Liver (tissue), 9 donors: Measurements from ENCODE around the gene CDH26. TPM values are rescaled to one million over a fixed set of nuclear protein-coding genes. Genes with fewer than 3 reads are reported as not detected.

ENCODE experiments used
- DNase-seq: peaks from one replicate; pipeline ENCODE4 v3.0.0-alpha.2; 2017; ENCODE audit warnings: low spot score
- H3K27ac ChIP-seq, 2 donors: one replicate each; pipeline ENCODE4 v1.7.0; 2013; ENCODE audit warnings: inconsistent platforms in 2 of 2, low read length in 2 of 2, control low read depth in 1 of 2, low read depth in 1 of 2, mild to moderate bottlenecking in 1 of 2
- H3K27me3 ChIP-seq, 4 donors: one replicate each; pipeline versions ENCODE4 v1.6.1 to v1.7.0; 2013; ENCODE audit warnings: low read length in 3 of 4, inconsistent platforms in 1 of 4, mild to moderate bottlenecking in 1 of 4, moderate library complexity in 1 of 4; ENCODE audit not compliant: control insufficient read depth in 4 of 4, insufficient read depth in 4 of 4
- H3K36me3 ChIP-seq, 4 donors: one replicate each; pipeline versions ENCODE4 v1.6.1 to v1.7.0; 2013; ENCODE audit warnings: low read length in 3 of 4, mild to moderate bottlenecking in 3 of 4, low read depth in 1 of 4, moderate library complexity in 1 of 4; ENCODE audit not compliant: control insufficient read depth in 4 of 4, insufficient read depth in 3 of 4
- H3K4me1 ChIP-seq, 4 donors: one replicate each; pipeline versions ENCODE4 v1.6.1 to v1.7.0; 2013; ENCODE audit warnings: low read length in 3 of 4, mild to moderate bottlenecking in 3 of 4, moderate library complexity in 1 of 4; ENCODE audit not compliant: control insufficient read depth in 4 of 4, insufficient read depth in 4 of 4
- H3K4me3 ChIP-seq, 3 donors: one replicate each; pipeline versions ENCODE4 v1.6.1 to v1.7.0; 2013; ENCODE audit warnings: low read length in 3 of 3, control low read depth in 1 of 3, low read depth in 1 of 3, mild to moderate bottlenecking in 1 of 3
- H3K9ac ChIP-seq, 2 donors: one replicate each; pipeline ENCODE4 v1.7.0; 2013; ENCODE audit warnings: low read length in 2 of 2, mild to moderate bottlenecking in 2 of 2, moderate library complexity in 2 of 2, control low read depth in 1 of 2, low read depth in 1 of 2
- H3K9me3 ChIP-seq, 4 donors: one replicate each; pipeline versions ENCODE4 v1.6.1 to v1.7.0; 2013; ENCODE audit warnings: low read length in 3 of 4; ENCODE audit not compliant: control insufficient read depth in 4 of 4
- CTCF ChIP-seq: fragments of 150-350 bp; IDR thresholded peaks from 2 replicates; pipeline ENCODE4 v1.5.1; 2017; ENCODE audit warnings: improper control_type of control experiment, low read depth, low read length; ENCODE audit not compliant: missing input control
- EGR1 ChIP-seq, 2 donors: IDR thresholded peaks; 2 replicates each; pipeline ENCODE4 v1.6.1; 2016 to 2018; ENCODE audit warnings: antibody characterized with exemption in 2 of 2, low read depth in 2 of 2
- FOXA1 ChIP-seq: IDR thresholded peaks from 2 replicates; pipeline ENCODE4 v1.6.1; 2016; ENCODE audit warnings: antibody characterized with exemption
- FOXA2 ChIP-seq: IDR thresholded peaks from 2 replicates; pipeline ENCODE4 v1.6.1; 2016; ENCODE audit warnings: antibody characterized with exemption
- GABPA ChIP-seq, 2 donors: IDR thresholded peaks in 1 of 2; conservative IDR thresholded peaks in 1 of 2; 2 replicates each; pipeline ENCODE4 v1.6.1; 2016; ENCODE audit warnings: antibody characterized with exemption in 2 of 2, mild to moderate bottlenecking in 1 of 2, moderate library complexity in 1 of 2
- HNF4A ChIP-seq, 2 donors: conservative IDR thresholded peaks; 2 replicates each; pipeline ENCODE4 v1.6.1; 2016; ENCODE audit warnings: antibody characterized with exemption in 2 of 2, mild to moderate bottlenecking in 2 of 2
- HNF4G ChIP-seq: IDR thresholded peaks from 2 replicates; pipeline ENCODE4 v1.6.1; 2016; ENCODE audit warnings: antibody characterized with exemption
- JUND ChIP-seq, 2 donors: IDR thresholded peaks; 2 replicates each; pipeline ENCODE4 v1.6.1; 2016; ENCODE audit warnings: antibody characterized with exemption in 2 of 2
- MAX ChIP-seq: IDR thresholded peaks from 2 replicates; pipeline ENCODE4 v1.6.1; 2016; ENCODE audit warnings: antibody characterized with exemption
- NR2F2 ChIP-seq: IDR thresholded peaks from 2 replicates; pipeline ENCODE4 v1.6.1; 2016; ENCODE audit warnings: antibody characterized with exemption
- RAD21 ChIP-seq, 2 donors: IDR thresholded peaks; 2 replicates each; pipeline ENCODE4 v1.6.1; 2016; ENCODE audit warnings: antibody characterized with exemption in 2 of 2, mild to moderate bottlenecking in 2 of 2
- REST ChIP-seq: IDR thresholded peaks from 2 replicates; pipeline ENCODE4 v1.6.1; 2016; ENCODE audit warnings: antibody characterized with exemption, mild to moderate bottlenecking
- RXRA ChIP-seq, 2 donors: IDR thresholded peaks; 2 replicates each; pipeline ENCODE4 v1.6.1; 2017 to 2018; ENCODE audit warnings: antibody characterized with exemption in 2 of 2, mild to moderate bottlenecking in 1 of 2
- SP1 ChIP-seq: IDR thresholded peaks from 2 replicates; pipeline ENCODE4 v1.6.1; 2018; ENCODE audit warnings: antibody characterized with exemption, mild to moderate bottlenecking
- TAF1 ChIP-seq: conservative IDR thresholded peaks from 2 replicates; pipeline ENCODE4 v1.6.1; 2016; ENCODE audit warnings: antibody characterized with exemption, mild to moderate bottlenecking
- YY1 ChIP-seq: IDR thresholded peaks from 2 replicates; pipeline ENCODE4 v1.6.1; 2016; ENCODE audit warnings: antibody characterized with exemption, mild to moderate bottlenecking
- WGBS: extraction: QIAGEN DNeasy Blood & Tissue Kit; methylation state at CpG from one replicate; pipeline ENCODE4 v1.1.7; 2013; 5-methylcytosine and 5-hydroxymethylcytosine counted together
- polyA plus RNA-seq, 2 donors: library from polyadenylated mRNA; stranded (reverse) in 1 of 2; unstranded in 1 of 2; fragments of 200-250 nt in 1 of 2; fragments of >200 nt in 1 of 2; fragmentation: Nextera tagmentation in 1 of 2; extraction: Ambion mirVana in 1 of 2; gene quantifications; one replicate each; pipeline versions ENCODE4 v1.2.1 to v1.2.3, GENCODE V29; 2013 to 2015
- total RNA-seq, 2 donors: library from RNA; depleted of rRNA; stranded (reverse); fragments of >200 nt; gene quantifications; one replicate each; pipeline ENCODE4 v1.2.3, GENCODE V29; 2014
- TF ChIP-seq, protein P1 (sequence below): IDR thresholded peaks from 2 replicates; pipeline ENCODE4 v1.6.1; 2016; ENCODE audit warnings: antibody characterized with exemption
- TF ChIP-seq, protein P2 (sequence below): IDR thresholded peaks from 2 replicates; pipeline ENCODE4 v1.6.1; 2016; ENCODE audit warnings: antibody characterized with exemption
- donor health status: healthy.
- donor health status: healthy.
- donor health status: healthy.
- donor health status: healthy.
- donor health status: healthy.

The CDH26 gene
- total and polyA plus RNA-seq, 4 donors = 0.03 to 0.70 (median 0.43) TPM

DNA sequence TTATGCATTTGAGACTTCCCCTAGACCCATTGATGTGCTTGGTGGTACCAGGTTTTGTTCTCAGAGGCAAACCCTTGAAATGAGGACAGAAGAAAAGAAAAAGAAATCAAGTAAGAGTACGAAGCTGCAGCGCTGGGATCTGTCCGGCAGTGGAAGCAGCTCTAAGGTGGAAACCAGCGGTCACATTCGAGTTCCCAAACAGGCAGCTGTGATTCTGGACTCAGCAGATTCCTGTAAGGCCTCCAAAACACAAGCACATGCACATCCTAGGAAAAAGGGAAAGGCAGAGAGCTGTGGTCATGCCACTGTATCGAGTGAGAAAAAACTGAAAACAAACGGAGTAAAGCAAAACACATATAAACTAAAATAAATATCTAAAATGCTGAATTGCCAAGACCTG, 13.5 kb upstream of the CDH26 start:
- H3K9ac ChIP-seq = no peak overlapping the region
- peaks cover 3 to 12% (median 8%) of the 10 kb centered on the region in 4 donors for H3K4me1 ChIP-seq
- no peaks in the 10 kb centered on the region for H3K27me3 ChIP-seq
- H3K27ac ChIP-seq = no peak overlapping the region
- no peak for DNase-seq
- TF ChIP-seq HNF4G = no peak
- no peak for TF ChIP-seq GABPA (IDR thresholded peaks at IDR 0.05 in 1 of 2, conservative IDR thresholded peaks at IDR 0.05 in 1 of 2)
- TF ChIP-seq FOXA1 = no peak
- TF ChIP-seq RXRA (IDR thresholded peaks at IDR 0.05) = no peak
- TF ChIP-seq TAF1 = no peak
- no peak for TF ChIP-seq YY1
- TF ChIP-seq RAD21 (IDR thresholded peaks at IDR 0.05) = no peak
- TF ChIP-seq MAX = no peak
- no peak for TF ChIP-seq SP1
- no peak for TF ChIP-seq HNF4A (conservative IDR thresholded peaks at IDR 0.05)
- TF ChIP-seq CTCF = no peak
- TF ChIP-seq NR2F2 = no peak
- no peak for TF ChIP-seq REST
- no peak for TF ChIP-seq FOXA2
- TF ChIP-seq JUND (IDR thresholded peaks at IDR 0.05) = no peak
- TF ChIP-seq, protein P1, sequence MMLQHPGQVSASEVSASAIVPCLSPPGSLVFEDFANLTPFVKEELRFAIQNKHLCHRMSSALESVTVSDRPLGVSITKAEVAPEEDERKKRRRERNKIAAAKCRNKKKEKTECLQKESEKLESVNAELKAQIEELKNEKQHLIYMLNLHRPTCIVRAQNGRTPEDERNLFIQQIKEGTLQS = no peak
- TF ChIP-seq, protein P2, sequence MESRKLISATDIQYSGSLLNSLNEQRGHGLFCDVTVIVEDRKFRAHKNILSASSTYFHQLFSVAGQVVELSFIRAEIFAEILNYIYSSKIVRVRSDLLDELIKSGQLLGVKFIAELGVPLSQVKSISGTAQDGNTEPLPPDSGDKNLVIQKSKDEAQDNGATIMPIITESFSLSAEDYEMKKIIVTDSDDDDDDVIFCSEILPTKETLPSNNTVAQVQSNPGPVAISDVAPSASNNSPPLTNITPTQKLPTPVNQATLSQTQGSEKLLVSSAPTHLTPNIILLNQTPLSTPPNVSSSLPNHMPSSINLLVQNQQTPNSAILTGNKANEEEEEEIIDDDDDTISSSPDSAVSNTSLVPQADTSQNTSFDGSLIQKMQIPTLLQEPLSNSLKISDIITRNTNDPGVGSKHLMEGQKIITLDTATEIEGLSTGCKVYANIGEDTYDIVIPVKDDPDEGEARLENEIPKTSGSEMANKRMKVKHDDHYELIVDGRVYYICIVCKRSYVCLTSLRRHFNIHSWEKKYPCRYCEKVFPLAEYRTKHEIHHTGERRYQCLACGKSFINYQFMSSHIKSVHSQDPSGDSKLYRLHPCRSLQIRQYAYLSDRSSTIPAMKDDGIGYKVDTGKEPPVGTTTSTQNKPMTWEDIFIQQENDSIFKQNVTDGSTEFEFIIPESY = no peak
- no peaks in the 10 kb centered on the region for H3K9me3 ChIP-seq
- 95% methylated on average over 7 of the region's 7 CpGs for WGBS
- H3K4me3 ChIP-seq = no peak overlapping the region
- peaks cover 0 to 8% (median 6%) of the 10 kb centered on the region in 4 donors for H3K36me3 ChIP-seq

GRCh38 chr20:59945175-59945574, 13.0 kb upstream of the CDH26 start:
- peaks cover 0 to 12% (median 8%) of the 10 kb centered on the region in 4 donors for H3K4me1 ChIP-seq

More at GRCh38 chr20:59945175-59945574, 13.0 kb upstream of the CDH26 start:
- no peak overlapping the region for H3K9ac ChIP-seq
- H3K27ac ChIP-seq = no peak overlapping the region
- no peak overlapping the region for H3K4me3 ChIP-seq
- 90% methylated on average over 3 of the region's 3 CpGs for WGBS
- H3K36me3 ChIP-seq = peaks cover 0 to 8% (median 6%) of the 10 kb centered on the region in 4 donors
- no peak for DNase-seq
- TF ChIP-seq EGR1 (IDR thresholded peaks at IDR 0.05; ENCODE audit: low read depth in 2 of 2) (no peak), RXRA (IDR thresholded peaks at IDR 0.05) (no peak), FOXA2 (no peak), RAD21 (IDR thresholded peaks at IDR 0.05) (no peak), FOXA1 (no peak), CTCF (no peak), MAX (no peak), JUND (IDR thresholded peaks at IDR 0.05) (no peak), TAF1 (no peak), SP1 (no peak), HNF4A (conservative IDR thresholded peaks at IDR 0.05) (no peak), HNF4G (no peak)
- TF ChIP-seq, protein P1 = no peak
- TF ChIP-seq, protein P2 = no peak
- no peaks in the 10 kb centered on the region for H3K27me3 ChIP-seq
- H3K9me3 ChIP-seq = no peaks in the 10 kb centered on the region
